PC-9 (cell line): ENCODE data around the gene TTLL5. TPM values are rescaled to one million over a fixed set of nuclear protein-coding genes. Genes with fewer than 3 reads are reported as not detected.

ENCODE experiments used
- BruUV-seq: library from RNA; stranded (reverse); fragments of 400-500 nt; replicated peaks from 2 replicates; lab custom pipeline; 2021; lab: Mats Ljungman, UMichigan
- CTCF ChIA-PET: fragments of 300-600 bp; sonication (Branson Sonifier 250); formaldehyde crosslinking; loops from one replicate; lab custom pipeline; 2022; ENCODE audit warnings: antibody characterized with exemption; lab: Charles Lee
- POLR2A ChIA-PET: fragments of 300-600 bp; sonication (Branson Sonifier 250); formaldehyde crosslinking; loops from one replicate; lab custom pipeline; 2022; ENCODE audit warnings: antibody characterized with exemption; ENCODE audit not compliant: unreplicated experiment; lab: Charles Lee
- DNase-seq, 2 experiments: peaks; one replicate each; pipeline versions ENCODE4 v3.0.0 to v3.0.0-alpha.2; 2015 to 2022; ENCODE audit warnings: mixed read lengths in 1 of 2
- H2AFZ ChIP-seq: fragments of 200-600 bp; sonication (generic); 2 replicates; pipeline ENCODE4 v1.8.1; 2017; ENCODE audit warnings: antibody characterized with exemption
- H3F3A ChIP-seq: fragments of 200-600 bp; sonication (generic); 2 replicates; pipeline ENCODE4 v1.8.1; 2017; ENCODE audit warnings: antibody characterized with exemption, mild to moderate bottlenecking, low read depth; ENCODE audit not compliant: insufficient read depth
- H3K27ac ChIP-seq: fragments of 200-600 bp; sonication (generic); 2 replicates; pipeline ENCODE4 v1.6.1; 2016; ENCODE audit warnings: mixed run types
- H3K27me3 ChIP-seq: fragments of 200-600 bp; sonication (generic); 2 replicates; pipeline ENCODE4 v1.6.1; 2016; ENCODE audit warnings: low read depth, mixed run types; ENCODE audit not compliant: insufficient read depth
- H3K36me3 ChIP-seq: fragments of 200-600 bp; sonication (generic); 2 replicates; pipeline ENCODE4 v1.6.1; 2016; ENCODE audit warnings: low read depth, mixed run types
- H3K4me1 ChIP-seq: fragments of 200-600 bp; sonication (generic); replicated peaks from 2 replicates; pipeline ENCODE4 v1.6.1; 2016; ENCODE audit warnings: mixed run types; ENCODE audit not compliant: insufficient read depth
- H3K4me2 ChIP-seq: fragments of 200-600 bp; sonication (generic); 2 replicates; pipeline ENCODE4 v1.6.1; 2017; ENCODE audit warnings: mixed run types
- H3K4me3 ChIP-seq: fragments of 200-600 bp; sonication (generic); 2 replicates; pipeline ENCODE4 v1.6.1; 2016; ENCODE audit warnings: mixed run types
- H3K79me2 ChIP-seq: fragments of 200-600 bp; sonication (generic); 2 replicates; pipeline ENCODE4 v1.6.1; 2017; ENCODE audit warnings: low read depth, mixed run types
- H3K9me2 ChIP-seq: fragments of 200-600 bp; sonication (generic); 2 replicates; pipeline ENCODE4 v1.8.1; 2017; ENCODE audit warnings: mild to moderate bottlenecking; ENCODE audit not compliant: insufficient read depth
- H3K9me3 ChIP-seq: fragments of 200-600 bp; sonication (generic); 2 replicates; pipeline ENCODE4 v1.8.1; 2016; ENCODE audit warnings: low read depth; ENCODE audit not compliant: insufficient read depth
- H4K20me1 ChIP-seq: fragments of 200-600 bp; sonication (generic); 2 replicates; pipeline ENCODE4 v1.8.1; 2017; ENCODE audit not compliant: insufficient read depth
- EZH2 ChIP-seq: fragments of 200-600 bp; sonication (generic); IDR thresholded peaks from 2 replicates; pipeline ENCODE4 v1.8.0; 2017; ENCODE audit warnings: antibody characterized with exemption, low read depth
- intact Hi-C: fragments of 100-400 bp; cut with micrococcal nuclease; formaldehyde crosslinking; loops from one replicate; pipeline ENCODE4 v1.10.0; 2022; ENCODE audit not compliant: unreplicated experiment
- total RNA-seq: library from RNA; stranded (reverse); gene quantifications from 2 replicates; pipeline ENCODE4 v1.2.3, GENCODE V29; 2021
- TF ChIP-seq, protein P1 (sequence below): fragments of 200-600 bp; sonication (generic); conservative IDR thresholded peaks from 2 replicates; pipeline ENCODE4 v1.6.1; 2017; ENCODE audit warnings: mixed run types, antibody characterized with exemption, mild to moderate bottlenecking, moderate library complexity

TTLL5 gene
- total RNA-seq, 1 experiment from 2014 or later = 75.3 TPM

DNA sequence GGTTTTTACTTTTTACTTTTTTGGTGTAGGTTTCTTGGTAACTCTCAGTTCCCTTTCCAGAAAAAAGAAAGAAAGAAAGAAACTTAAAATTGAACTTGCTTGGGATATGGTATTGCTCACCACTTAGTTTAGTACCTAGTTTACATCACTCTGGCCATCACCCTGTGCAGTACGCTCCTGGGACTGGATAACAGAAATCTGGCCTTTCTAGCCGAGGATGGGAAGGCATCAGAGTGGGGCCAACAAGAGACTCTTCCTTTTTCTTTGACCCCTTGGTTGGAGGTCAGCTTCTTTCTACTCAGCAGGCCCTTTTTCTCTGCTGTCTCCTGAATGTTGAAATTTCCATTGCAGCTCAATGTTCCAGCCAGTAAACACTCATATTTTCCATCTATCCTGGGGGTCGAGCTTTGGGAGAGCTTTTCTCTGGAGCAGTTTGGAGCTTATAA is 164.1 kb downstream of the TTLL5 start:
- no peaks in the 10 kb centered on the region for H3K9me3 ChIP-seq
- intact Hi-C loops = no loop called here
- no peak for DNase-seq
- no TSS peak for BruUV-seq
- no peak overlapping the region for H3K4me2 ChIP-seq
- no peaks in the 10 kb centered on the region for H3K9me2 ChIP-seq
- no peaks in the 10 kb centered on the region for H3K36me3 ChIP-seq
- no peak overlapping the region for H3K4me3 ChIP-seq
- no peak overlapping the region for H3K27ac ChIP-seq
- H2AFZ ChIP-seq = no peak overlapping the region
- TF ChIP-seq EZH2 = no peak
- TF ChIP-seq, protein P1, sequence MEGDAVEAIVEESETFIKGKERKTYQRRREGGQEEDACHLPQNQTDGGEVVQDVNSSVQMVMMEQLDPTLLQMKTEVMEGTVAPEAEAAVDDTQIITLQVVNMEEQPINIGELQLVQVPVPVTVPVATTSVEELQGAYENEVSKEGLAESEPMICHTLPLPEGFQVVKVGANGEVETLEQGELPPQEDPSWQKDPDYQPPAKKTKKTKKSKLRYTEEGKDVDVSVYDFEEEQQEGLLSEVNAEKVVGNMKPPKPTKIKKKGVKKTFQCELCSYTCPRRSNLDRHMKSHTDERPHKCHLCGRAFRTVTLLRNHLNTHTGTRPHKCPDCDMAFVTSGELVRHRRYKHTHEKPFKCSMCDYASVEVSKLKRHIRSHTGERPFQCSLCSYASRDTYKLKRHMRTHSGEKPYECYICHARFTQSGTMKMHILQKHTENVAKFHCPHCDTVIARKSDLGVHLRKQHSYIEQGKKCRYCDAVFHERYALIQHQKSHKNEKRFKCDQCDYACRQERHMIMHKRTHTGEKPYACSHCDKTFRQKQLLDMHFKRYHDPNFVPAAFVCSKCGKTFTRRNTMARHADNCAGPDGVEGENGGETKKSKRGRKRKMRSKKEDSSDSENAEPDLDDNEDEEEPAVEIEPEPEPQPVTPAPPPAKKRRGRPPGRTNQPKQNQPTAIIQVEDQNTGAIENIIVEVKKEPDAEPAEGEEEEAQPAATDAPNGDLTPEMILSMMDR = no peak
- ChIA-PET POLR2A (interaction anchor here (0.6 kb wide), 2 partner anchors 21 to 1899 kb away, joined by 9 to 18 read pairs; no protein-coding TSS in a partner anchor), CTCF (interaction anchor here (0.6 kb wide), 2 partner anchors 10 to 155 kb away, joined by 3 to 5 read pairs; no protein-coding TSS in a partner anchor)
- H3K27me3 ChIP-seq = no peaks in the 10 kb centered on the region
- H3K4me1 ChIP-seq = peaks cover 30% of the 10 kb centered on the region
- H3F3A ChIP-seq = peaks cover 35% of the 10 kb centered on the region
- no peaks in the 10 kb centered on the region for H4K20me1 ChIP-seq
- no peaks in the 10 kb centered on the region for H3K79me2 ChIP-seq

DNA sequence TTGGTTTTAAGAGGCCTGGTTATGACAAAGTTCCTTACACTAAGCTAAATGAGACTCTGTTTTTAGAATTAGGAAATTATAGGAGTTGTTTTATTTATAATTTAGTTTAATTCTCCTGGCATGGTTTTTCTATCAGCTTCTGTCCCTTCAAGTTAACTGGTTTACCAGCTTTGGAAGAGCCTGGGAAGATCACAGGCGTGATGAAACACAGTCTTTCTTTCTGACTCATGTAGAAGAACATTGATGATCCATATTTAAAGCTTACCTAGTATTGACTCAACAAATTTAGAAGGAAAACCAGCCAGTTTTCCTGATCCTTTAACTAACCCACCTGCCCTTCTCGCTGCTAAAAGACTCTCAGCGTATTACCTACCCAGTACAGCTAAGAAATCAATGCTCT is 165.6 kb downstream of the TTLL5 start:
- H3K4me1 ChIP-seq = peaks cover 35% of the 10 kb centered on the region
- DNase-seq = peak in 1 of 2 experiments; percentile 66
- intact Hi-C loops = no loop called here

DNA sequence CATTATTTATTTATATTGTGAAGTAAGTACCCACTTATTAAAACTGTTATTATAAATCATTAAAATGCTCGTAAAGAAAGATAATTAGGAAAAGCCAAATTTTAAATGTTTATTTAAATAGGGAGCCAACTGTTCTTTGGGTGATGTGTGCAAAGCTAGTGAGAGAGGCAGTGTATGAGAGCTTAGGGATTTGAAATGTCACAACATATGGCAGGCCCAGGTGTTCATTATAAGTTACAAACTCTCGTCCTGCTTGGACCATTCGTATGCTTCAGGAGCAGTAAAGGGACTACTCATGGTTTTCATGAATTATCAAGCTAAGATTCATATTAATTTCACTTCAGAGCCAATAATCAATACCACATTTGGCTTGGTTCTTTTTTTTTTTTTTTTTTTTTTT is 166.3 kb downstream of the TTLL5 start:
- Histone ChIP-seq H3K79me2 (no peaks in the 10 kb centered on the region), H3K27ac (no peak overlapping the region), H3K4me1 (peaks cover 33% of the 10 kb centered on the region), H3F3A (peaks cover 35% of the 10 kb centered on the region), H4K20me1 (no peaks in the 10 kb centered on the region), H3K4me2 (no peak overlapping the region), H2AFZ (no peak overlapping the region), H3K9me3 (no peaks in the 10 kb centered on the region), H3K4me3 (no peak overlapping the region), H3K9me2 (no peaks in the 10 kb centered on the region), H3K27me3 (no peaks in the 10 kb centered on the region), H3K36me3 (no peaks in the 10 kb centered on the region)
- no peak for TF ChIP-seq EZH2
- TF ChIP-seq, protein P1 = no peak
- intact Hi-C loops = no loop called here
- BruUV-seq = no TSS peak
- CTCF ChIA-PET = interaction anchor here (0.5 kb wide), 1 partner anchor 155 kb away, joined by 3 read pairs; no protein-coding TSS in a partner anchor
- DNase-seq = no peak
- POLR2A ChIA-PET = interaction anchor here (0.6 kb wide), 1 partner anchor 398 kb away, joined by 3 read pairs; no protein-coding TSS in a partner anchor

More for the DNA sequence above, 165.6 kb downstream of the TTLL5 start:
- Histone ChIP-seq H3K79me2 (no peaks in the 10 kb centered on the region), H3K4me3 (no peak overlapping the region), H3K9me2 (no peaks in the 10 kb centered on the region), H3K9me3 (no peaks in the 10 kb centered on the region), H3K36me3 (no peaks in the 10 kb centered on the region), H3K27ac (0 out of 2 replicates have a peak overlapping the region, but pooled peaks have one; percentile 0), H3K4me2 (no peak overlapping the region), H3K27me3 (no peaks in the 10 kb centered on the region), H4K20me1 (no peaks in the 10 kb centered on the region), H2AFZ (no peak overlapping the region), H3F3A (peaks cover 36% of the 10 kb centered on the region)
- POLR2A ChIA-PET = interaction anchor here (0.6 to 0.8 kb wide), 2 partner anchors 398 to 408 kb away, joined by 3 to 7 read pairs; no protein-coding TSS in a partner anchor
- TF ChIP-seq, protein P1 = no peak
- TF ChIP-seq EZH2 = no peak
- CTCF ChIA-PET = no interaction called here
- BruUV-seq = no TSS peak
